ENCODE data around the gene ZC3H7A.
"Not testable (repeated sequence)": the region's sequence is repeated elsewhere in the genome, so short reads cannot be mapped to it uniquely, and the experiment has no call there.

ZC3H7A gene

DNA sequence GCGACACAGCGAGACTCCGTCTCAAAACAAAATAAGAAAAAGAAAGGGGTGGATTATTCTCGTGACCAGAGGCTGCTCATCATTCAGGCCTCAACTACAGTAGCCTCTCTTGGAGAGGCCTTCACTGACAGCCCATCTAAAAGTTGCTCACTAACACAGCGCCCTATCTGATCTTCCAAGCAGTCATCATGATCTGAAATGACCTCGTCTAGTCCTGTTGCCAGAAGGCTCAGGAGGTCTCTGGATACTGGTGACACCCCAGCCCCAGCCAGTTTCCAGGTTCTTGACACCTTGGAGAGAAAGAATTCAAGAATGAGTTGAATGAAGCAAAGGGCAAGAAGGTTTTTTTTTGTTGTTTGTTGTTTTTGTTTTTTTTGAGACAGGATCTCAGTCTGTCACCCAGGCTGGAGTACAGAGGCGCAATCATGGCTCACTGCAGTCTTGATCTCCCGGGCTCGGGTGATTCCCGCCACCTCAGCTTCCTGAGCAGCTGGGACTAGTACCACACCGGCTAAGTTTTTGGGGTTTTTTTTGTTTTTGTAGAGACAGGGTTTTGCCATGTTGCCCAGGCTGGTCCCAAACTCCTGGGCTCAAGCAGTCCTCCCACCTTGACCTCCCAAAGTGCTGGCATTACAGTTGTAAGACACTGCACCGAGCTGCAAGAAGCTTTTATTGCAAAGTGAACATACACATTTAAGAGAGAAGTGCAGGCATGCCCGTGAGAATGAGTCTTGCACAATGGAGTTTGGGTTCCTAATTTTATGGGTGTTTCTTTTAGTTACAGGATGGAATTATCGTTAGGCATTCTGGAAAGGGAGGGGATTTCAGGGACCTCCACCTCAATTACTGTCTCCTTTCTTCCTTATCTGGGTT is 2.7 kb upstream of the ZC3H7A start:
- peak in 1 of 2 donors; percentile 30 for DNase-seq

DNA sequence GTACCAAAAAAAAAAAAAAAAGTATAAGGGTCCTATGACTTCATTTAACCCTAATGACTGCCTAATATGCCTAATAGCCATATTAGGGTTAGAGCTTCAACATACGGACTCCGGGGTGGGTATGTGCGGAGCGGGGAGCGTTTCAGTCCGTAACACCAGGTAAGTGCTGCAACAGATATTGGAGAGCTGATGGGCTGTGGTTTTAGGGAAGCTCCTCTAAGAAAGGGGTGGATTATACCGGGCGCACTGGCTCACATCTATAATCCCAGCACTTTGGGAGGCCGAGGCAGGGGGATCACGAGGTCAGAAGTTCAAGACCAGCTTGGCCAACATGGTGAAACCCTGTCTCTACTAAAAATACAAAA is 1.9 kb upstream of the ZC3H7A start:
- no peak for DNase-seq

DNA sequence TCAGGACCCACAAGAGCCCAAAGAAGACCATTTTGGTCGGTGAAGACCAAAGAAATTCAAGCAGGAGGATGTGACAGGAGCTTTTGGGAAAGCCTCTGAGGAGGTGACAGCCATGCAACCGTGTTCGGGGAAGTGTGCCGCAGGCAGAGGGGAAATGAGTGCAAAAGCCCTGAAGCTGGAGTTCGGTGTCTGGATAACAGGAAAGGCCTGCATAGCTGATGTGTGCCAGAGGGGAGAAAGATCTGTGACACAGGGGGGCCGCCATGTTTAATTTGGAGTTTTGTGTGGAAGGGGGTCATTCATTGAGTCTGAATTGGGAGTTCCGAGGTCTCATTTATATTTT is 870 bp upstream of the ZC3H7A start:
- DNase-seq, result no peak

DNA sequence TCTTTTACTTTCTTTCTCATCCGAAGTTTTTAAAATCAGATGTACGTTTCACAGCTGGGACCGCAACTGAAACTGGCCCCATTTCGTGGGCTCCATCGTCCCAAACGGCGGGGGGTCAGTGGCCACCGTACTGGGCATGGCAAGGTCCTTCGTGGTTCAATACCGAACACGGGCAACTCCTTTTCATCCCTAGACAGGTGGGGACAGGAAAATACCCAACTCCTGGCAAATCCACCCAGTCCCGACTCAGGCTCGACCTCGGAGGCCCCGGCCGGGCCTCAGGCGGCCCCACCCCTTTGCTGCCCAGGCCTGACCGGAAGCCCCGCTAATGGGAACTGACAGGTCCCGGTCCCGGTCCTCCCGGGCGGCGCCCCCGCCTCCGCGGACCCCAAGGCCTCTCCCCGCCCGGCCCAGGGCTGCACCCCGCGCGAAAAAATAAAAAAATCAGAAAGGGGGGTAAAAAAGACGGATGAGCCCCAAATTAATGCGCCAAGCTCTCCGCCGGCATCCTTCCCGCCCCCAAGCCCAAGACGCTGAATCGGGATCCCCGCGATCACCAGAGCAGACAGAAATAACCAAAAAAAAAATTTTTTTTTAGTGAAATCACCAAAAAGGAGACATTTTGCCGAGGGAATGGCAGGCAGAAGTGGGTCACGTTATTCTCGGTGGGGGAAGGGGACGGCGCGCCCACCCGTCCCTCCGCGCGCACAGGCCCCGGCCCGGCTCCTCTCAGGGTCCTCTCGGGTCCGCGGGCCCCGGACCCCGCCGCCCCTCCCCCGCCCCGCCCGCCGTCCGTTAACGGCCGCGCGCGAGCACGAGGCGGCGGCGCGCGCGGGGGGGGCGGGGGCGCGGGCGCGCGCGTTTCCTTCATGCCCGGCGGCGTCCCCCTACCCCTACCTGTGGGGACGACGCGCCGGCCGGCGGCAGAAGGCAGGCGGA is 562 bp downstream of the ZC3H7A start:
- DNase-seq, result peak; percentile 36 to 46

DNA sequence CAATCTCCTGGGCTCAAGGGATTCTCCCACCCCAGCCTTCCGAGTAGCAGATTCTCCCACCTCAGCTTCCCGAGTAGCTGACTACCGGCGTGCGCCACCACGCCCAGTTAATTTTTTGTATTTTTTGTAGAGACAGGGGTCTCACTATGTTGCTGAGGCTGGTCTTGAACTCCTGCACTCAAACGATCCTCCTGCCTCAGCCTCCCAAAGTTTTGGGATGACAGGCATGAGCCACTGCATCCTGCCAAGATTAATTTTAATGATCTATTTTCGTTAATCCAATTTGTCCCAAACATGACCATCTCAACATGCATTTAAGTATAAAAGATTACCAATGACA is 1.2 kb downstream of the ZC3H7A start:
- DNase-seq, result no peak

DNA sequence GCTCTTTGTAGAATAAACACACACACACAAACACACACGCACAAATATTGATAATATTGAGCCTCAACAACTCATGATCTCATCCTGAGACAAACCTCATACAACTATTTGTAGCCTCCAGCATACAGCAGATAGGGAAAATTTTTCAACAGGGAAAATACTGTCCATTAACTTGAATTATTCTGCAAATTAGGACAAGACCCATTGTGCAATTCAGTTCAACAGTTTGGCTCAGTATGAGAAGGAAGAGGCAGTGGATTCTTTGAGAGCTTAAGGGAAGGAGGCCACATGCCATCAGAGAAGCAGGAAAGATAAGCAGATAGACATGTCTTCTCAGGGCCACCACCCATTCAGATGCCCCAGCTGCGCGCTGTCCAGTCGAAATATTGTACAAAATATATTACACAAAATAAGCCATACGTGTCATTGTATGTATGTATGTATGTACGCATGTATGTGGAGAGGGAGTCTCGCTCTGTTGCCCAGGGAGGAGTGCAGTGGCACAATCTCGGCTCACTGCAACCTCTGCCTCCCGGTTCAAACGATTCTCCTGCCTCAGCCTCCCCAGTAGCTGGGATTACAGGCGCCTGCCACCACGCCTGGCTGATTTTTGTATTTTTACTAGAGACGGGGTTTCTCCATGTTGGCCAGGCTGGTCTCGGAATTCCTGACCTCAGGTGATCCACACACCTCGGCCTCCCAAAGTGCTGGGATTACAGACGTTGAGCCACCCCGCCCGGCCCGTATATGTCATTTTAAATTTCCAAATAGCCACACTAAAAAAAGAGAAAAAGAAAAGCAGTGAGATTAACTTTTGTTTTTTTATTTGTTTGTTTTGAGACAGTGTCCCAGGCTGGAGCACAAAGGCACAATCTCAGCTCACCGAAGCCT is 1.8 kb downstream of the ZC3H7A start:
- DNase-seq, result no peak

DNA sequence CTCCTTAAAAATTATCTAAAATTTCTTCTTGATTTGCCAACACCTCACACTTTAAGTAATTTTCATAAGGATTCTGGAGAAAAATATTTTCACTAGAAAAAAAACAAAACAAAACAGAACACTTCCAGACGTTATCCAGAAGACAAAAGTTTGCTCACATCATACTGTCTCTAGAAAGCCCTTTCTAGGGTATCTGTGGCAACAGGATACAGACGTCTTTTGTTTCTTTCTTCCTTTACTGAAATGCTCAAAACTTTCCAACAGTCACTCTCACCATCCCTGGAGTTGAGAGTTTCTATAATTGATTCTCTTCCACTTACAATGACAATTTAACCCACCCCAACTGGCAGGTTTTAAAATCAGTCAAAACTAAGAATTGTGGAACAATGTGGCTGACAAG is 2.6 kb downstream of the ZC3H7A start:
- peak in 1 of 2 donors; percentile 41 for DNase-seq

DNA sequence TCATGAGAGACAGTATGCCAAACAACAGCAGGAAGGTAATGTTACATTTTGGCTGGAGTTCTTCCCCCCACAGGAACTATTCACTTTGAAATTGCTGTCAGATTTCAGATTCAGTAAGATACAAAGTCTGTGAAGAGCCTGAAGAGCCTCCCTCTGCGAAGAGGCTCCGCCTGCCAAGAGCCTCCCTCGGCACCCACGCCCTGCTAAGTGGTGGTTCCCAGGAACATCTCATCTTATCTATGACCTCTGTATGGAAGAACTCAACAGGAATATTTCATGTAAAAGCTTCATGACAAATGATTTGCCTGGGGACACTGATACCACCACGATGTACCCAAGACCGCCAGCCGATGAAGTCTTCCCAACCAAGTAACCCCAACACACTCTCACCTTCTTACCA is 3.2 kb downstream of the ZC3H7A start:
- DNase-seq, result no peak

DNA sequence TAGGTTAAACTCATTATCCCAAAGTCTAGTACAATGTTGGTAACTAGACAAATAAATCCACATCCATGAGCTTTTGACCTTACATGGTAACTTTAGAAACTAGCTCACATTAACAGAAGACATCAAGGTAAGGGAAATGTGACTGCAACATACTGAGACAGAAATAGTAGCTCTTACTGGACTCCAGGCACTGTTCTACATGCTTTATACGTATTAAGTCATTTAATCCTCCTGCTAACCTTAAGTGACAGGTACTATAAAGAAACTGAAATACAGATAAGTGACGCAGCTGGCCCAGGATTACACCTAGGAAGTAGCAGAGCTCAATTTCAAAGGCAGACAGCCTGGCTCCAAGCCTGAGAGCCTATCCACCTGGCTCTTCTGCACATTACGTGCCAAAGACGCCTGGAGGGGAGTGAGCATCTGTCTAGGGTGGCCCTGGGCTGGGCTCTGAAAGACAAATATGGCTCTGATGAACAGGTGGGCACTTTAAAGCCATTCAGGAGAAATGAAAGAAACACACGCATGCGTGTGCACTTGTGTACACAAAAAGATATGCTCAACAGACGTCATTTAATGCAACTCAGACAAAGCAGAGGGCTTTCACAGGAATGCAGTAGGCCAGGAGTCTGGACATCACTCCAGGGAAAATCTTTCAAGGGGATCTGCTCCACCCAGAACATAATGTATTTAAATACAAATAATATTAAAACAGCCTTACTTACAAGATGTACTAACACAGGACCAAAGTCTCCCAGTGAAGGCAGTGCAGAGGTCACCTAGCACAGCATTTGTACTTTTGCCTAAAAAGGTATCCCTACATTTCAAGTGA is 4.4 kb downstream of the ZC3H7A start:
- DNase-seq, result peak in 1 of 2 donors; percentile 27

DNA sequence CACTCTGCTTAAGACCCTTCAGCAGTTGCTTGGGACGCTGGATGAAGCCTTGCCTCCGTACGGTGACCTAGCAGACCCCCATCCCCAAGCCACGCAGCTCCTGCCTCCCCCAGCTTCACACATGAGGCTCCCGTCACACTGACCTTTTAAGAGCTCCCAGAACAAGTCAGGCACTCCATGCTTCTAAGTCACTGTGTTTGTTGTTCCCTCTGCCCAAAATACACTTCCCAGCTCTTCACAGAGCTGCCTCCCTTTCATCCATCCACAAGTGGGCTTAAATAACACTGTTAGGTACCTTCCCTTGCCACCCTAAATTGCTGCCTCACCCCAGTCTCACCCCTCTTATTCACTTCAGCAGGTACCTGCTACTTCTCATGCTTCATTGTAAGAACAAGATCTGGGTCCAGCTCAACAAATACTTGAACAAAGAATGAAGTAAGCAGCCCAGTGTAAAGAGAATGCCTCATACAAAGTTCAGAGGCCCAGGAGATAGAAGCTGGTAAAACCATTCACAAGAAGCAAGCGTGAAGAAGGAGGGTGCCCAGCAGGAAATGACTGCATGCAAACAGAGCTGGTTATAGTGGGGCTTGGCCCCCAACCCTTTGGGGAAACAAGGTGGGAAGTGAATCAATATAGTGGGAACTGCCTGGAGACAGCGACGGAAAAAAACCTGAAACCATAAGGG is 5.8 kb downstream of the ZC3H7A start:
- DNase-seq, result no peak

DNA sequence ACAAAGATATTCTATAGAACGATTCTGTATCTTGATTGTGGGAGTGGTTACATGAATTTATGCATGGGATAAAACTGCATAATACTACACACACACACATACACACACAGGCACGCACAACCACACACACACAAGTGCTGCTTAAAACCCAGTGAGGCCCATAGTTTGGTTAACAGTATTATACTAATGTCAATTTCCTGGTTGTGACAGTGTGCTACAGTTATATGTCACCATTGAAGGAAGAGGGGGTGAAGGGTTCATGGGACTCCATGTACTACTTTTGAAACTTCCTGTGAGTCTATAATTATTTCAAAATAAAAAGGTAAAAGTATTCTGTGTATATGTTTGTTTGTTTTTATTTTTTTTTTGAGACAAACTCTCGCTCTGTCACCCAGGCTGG is 8.1 kb downstream of the ZC3H7A start:
- no peak for DNase-seq

DNA sequence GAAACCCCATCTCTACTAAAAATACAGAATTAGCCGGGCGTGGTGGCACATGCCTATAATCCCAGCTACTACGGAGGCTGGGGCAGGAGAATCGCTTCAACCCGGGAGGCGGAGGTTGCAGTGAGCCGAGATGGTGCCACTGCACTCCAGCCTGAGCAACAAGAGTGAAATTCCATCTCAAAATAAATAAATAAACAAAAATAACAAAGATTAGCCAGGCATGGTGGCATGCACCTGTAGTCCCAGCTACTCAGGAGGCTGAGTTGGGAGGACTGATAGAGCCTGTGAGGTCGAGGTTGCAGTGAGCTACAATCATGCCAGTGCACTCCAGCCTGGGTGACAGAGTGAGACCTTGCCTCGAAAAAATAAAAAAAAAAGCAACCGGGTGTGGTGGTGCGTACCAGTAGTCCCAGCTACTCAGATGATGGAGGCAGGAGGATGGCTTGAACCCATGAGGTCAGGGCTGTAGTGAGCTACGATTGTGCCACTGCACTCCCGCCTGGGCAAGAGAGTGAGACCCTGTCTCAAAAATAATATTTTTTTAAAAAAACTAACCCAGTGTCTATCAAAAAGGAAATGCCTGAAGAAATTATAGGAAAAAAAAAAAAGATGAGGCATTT is 12.0 kb downstream of the ZC3H7A start:
- not testable (repeated sequence) for DNase-seq

DNA sequence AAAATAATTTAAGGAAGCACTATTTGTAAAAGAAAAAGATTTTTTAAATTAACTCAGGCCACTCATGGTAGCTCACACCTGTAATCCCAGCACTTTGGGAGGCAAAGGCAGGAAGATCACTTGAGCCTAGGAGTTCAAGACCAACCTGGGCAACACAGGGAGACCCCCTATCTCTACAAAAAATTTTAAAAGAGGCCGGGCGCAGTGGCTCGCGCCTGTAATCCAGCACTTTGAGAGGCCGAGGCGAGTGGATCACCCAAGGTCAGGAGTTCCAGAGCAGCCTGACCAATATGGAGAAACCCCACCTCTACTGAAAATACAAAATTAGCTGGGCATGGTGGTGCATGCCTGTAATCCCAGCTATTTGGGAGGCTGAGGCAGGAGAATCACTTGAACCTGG is 12.7 kb downstream of the ZC3H7A start:
- not testable (repeated sequence) for DNase-seq

DNA sequence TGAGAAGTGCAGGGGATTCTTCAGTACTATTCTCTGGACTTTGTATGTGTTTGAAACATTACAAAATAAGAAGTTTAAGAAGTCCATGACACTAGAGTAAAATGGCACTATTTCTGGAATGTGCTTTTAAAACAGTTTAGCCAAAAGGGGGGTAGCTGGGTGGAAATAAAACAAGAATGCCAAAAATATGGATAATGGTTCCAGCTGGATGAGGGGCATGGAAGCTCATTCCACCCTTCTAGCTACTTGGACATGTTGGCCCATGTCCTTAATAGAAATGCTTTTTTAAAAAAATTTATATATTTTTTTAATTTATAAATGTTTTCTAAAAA is 13.1 kb downstream of the ZC3H7A start:
- DNase-seq, result no peak

DNA sequence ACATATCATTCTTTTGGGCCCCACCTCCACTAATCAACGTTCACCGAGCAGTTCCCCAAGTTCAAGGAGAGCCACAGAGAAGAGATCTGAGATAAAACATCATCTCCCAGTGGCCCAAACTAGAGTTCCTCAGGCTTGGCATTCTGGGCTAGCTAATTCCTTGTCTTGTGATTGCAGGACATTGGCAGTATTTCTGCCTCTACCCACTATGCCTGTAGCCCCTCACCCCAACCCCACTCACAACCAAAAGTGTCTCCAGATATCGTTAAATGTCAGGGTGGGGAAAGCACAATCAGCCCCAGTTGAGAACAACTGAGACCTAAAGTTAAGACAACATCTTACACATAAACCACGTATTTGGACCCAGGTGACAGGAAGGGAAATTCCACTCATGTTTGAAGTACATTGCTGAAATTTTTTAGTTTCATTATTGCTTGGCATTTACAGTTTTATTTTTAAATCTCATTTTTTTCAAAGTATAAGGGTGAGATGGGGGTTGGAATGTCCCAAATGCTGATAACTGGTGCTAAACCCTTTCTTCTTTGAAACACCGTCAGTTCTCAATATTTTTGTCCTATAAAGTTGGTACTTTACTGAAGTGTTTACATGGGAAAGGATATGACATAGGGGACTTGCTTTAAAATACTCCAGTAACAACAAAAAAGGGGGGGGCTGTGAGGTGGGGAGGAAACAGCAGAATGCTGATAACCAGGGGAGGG is 13.6 kb downstream of the ZC3H7A start:
- DNase-seq, result peak; percentile 71 to 92

DNA sequence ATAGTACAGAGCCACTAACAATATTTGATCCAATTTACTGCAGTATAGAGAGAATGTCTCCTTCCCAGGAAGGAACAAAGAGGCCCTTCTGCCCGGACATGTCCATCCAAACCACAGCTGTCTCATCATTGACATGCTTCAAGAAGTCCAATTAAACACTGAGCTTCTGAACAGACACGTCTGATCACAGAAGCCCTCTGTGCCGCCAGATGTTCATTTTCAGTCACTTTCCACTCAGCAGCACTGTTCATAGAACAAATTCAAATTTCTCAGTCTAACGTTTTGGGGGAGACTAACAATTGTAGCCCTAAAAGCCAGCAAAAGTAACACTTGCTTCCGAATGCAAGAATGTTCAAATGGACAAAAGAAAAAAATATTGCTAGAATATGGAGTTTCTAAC is 15.3 kb downstream of the ZC3H7A start:
- no peak for DNase-seq

DNA sequence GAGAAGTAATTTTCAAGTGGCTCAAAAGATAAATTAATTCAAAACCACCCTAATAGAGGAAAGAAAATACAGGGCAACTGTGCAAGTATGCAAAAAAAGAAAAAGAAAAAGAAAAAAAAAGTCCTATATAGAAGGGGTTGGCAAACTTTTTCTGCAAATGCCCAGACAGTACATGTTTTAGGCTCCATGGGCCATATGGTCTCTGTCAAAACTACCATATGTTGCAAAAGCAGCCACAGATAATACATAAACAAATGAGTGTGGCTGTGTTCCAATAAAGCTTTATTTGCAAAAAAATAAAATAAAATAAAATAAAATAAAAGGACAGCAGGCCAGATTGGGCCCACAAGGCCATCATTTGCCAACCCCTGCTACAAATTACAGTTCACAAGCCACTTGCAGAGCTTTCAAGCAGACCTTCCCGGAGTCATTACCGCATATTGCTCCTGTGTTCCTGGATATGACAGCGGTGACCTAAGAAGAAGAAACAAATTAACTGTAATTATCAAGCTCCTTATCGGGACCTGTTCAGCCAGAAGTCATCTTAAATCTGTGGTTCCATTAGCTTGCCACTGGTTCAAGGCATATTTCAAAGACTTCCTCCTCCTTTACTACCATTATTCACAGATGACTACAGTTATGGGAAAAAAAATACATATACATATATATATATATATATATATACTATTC is 15.9 kb downstream of the ZC3H7A start:
- DNase-seq, result no peak

DNA sequence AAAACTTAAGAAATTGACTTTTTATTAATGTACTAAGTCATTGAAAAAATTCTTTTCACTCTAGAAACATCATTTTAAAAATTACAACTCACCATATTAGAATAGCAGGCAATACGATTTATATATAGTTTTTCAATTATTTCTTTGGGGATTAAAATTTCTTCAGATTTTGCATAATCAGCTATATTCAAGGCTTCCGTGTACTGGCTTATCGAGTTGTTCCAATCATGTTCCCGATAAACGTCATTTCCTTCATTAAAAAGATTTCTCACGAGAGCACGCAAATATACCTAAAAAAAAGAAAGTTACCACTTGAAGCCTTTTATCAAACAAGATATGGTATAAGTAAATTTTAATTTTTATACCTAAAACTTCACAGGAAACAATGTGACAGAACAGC is 18.0 kb downstream of the ZC3H7A start:
- DNase-seq, result no peak

DNA sequence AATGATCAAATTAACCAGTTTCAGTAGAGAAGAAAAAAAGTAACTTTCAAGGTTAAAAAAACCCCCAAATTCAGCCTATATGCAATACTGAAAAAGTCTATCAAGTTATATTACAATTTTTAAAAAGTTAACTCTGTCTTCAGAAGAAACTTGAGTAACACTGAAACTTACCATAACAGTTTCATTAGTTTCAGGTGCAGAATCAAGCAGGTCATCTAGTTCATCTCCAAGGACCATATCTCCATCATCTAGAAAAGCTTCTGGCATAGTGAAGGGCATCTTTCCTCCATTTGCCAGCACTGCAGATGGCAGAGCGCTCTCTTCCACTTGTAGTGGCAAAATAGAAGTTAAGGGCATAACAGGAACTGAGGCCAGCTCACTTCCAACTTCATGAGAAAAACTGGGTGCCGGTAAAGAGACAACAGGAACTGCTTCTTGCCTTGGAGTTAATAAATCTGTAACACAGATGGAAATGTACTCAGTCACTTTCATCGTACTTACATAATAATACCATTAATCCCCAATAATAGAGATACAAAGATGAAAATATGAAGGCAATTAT is 22.9 kb downstream of the ZC3H7A start:
- DNase-seq, result no peak

DNA sequence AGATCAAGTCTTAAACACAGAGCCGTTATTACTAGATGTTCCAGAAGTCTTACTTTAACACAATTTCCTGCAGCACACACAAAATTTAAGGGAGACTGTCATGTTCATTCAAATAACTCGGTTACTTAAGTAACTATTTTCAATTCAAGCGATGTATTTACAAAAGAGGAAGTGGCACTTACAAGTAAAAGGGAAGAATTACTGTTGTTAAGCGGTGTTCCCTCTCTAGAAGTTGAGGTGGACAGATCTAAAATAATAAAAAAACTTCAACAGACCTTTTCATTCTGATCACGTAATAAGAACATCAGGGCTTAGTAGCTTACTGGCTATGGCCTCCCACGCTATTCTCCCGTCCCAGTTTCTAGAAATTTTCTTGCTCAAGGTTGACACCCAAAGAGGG is 28.2 kb downstream of the ZC3H7A start:
- DNase-seq, result no peak

Data from CD4-positive, alpha-beta T cell treated with Interleukin-4 for 1 hour (primary cell).